Neuronal stem cell (in vitro differentiated cells): ENCODE measurements around the gene CENPA.
"Not testable (repeated sequence)": the region's sequence is repeated elsewhere in the genome, so short reads cannot be mapped to it uniquely, and the experiment has no call there.

Experiments
- DNase-seq: peaks from one replicate; pipeline ENCODE4 v3.0.0-alpha.2; 2013; ENCODE audit warnings: low spot score
- H2AFZ ChIP-seq: one replicate; pipeline ENCODE4 v1.6.1; 2013; ENCODE audit warnings: mild to moderate bottlenecking, low read length, inconsistent platforms
- H2AK5ac ChIP-seq: 2 replicates; pipeline ENCODE4 v1.6.1; 2013; ENCODE audit warnings: low read depth, mild to moderate bottlenecking, inconsistent platforms, low read length, moderate library complexity, mixed read lengths
- H2BK120ac ChIP-seq: 2 replicates; pipeline ENCODE4 v1.6.1; 2013; ENCODE audit warnings: low read depth, mild to moderate bottlenecking, inconsistent platforms, low read length, moderate library complexity, mixed read lengths
- H2BK12ac ChIP-seq: one replicate; pipeline ENCODE4 v1.6.1; 2013; ENCODE audit warnings: low read length, inconsistent platforms
- H2BK15ac ChIP-seq: 2 replicates; pipeline ENCODE4 v1.6.1; 2013; ENCODE audit warnings: mild to moderate bottlenecking, low read length, inconsistent platforms, mixed read lengths
- H2BK5ac ChIP-seq: one replicate; pipeline ENCODE4 v1.6.1; 2013; ENCODE audit warnings: inconsistent platforms, mild to moderate bottlenecking, low read length, moderate library complexity
- H3K14ac ChIP-seq: one replicate; pipeline ENCODE4 v1.6.1; 2013; ENCODE audit warnings: low read length, inconsistent platforms
- H3K18ac ChIP-seq: 2 replicates; pipeline ENCODE4 v1.6.1; 2013; ENCODE audit warnings: low read length, inconsistent platforms
- H3K23ac ChIP-seq: 2 replicates; pipeline ENCODE4 v1.6.1; 2013; ENCODE audit warnings: low read depth, mild to moderate bottlenecking, mixed read lengths, low read length, inconsistent platforms; ENCODE audit not compliant: poor library complexity
- H3K27ac ChIP-seq: replicated peaks from 3 replicates; pipeline ENCODE4 v1.5.1; 2013; ENCODE audit warnings: low read length, inconsistent platforms
- H3K27me3 ChIP-seq, 3 experiments: 2 replicates each; pipeline ENCODE4 v1.6.1; 2013; ENCODE audit warnings: low read length in 3 of 3, mild to moderate bottlenecking in 2 of 3, inconsistent platforms in 1 of 3, low read depth in 1 of 3, mixed read lengths in 1 of 3, moderate library complexity in 1 of 3; ENCODE audit not compliant: control insufficient read depth in 3 of 3, insufficient read depth in 3 of 3
- H3K36me3 ChIP-seq, 2 donors: replicated peaks in 1 of 2; 2 replicates each; pipeline ENCODE4 v1.6.1; 2013; ENCODE audit warnings: low read length in 2 of 2; ENCODE audit not compliant: control insufficient read depth in 2 of 2, insufficient read depth in 2 of 2
- H3K4ac ChIP-seq: 2 replicates; pipeline ENCODE4 v1.6.1; 2013; ENCODE audit warnings: inconsistent platforms, mild to moderate bottlenecking, low read length, moderate library complexity
- H3K4me1 ChIP-seq, 2 donors: 1 replicate in 1 of 2; 2 replicates in 1 of 2; pipeline ENCODE4 v1.6.1; 2013; ENCODE audit warnings: low read length in 2 of 2, low read depth in 1 of 2; ENCODE audit not compliant: control insufficient read depth in 2 of 2, insufficient read depth in 1 of 2
- H3K4me2 ChIP-seq: one replicate; pipeline ENCODE4 v1.6.1; 2013; ENCODE audit warnings: mild to moderate bottlenecking, low read length, inconsistent platforms; ENCODE audit not compliant: insufficient read depth, poor library complexity, severe bottlenecking
- H3K4me3 ChIP-seq, 2 donors: 2 replicates each; pipeline ENCODE4 v1.5.1; 2013; ENCODE audit warnings: low read length in 2 of 2, mild to moderate bottlenecking in 2 of 2, inconsistent platforms in 1 of 2, moderate library complexity in 1 of 2
- H3K79me1 ChIP-seq: one replicate; pipeline ENCODE4 v1.6.1; 2013; ENCODE audit warnings: low read depth, mild to moderate bottlenecking, inconsistent platforms, low read length, moderate library complexity
- H3K9ac ChIP-seq: one replicate; pipeline ENCODE4 v1.6.1; 2013; ENCODE audit warnings: mild to moderate bottlenecking, low read depth, low read length, inconsistent platforms; ENCODE audit not compliant: poor library complexity
- H3K9me3 ChIP-seq, 2 donors: replicated peaks in 1 of 2; 2 replicates each; pipeline versions ENCODE3 to v1.6.1; 2013; ENCODE audit warnings: low read length in 2 of 2, mild to moderate bottlenecking in 2 of 2, inconsistent platforms in 1 of 2, low read depth in 1 of 2, mixed read lengths in 1 of 2, moderate library complexity in 1 of 2; ENCODE audit not compliant: control insufficient read depth in 2 of 2, insufficient read depth in 1 of 2
- H4K8ac ChIP-seq: one replicate; pipeline ENCODE4 v1.6.1; 2013; ENCODE audit warnings: low read depth, mild to moderate bottlenecking, inconsistent platforms, low read length, moderate library complexity
- H4K91ac ChIP-seq: one replicate; pipeline ENCODE4 v1.6.1; 2013; ENCODE audit warnings: low read length, low read depth, mild to moderate bottlenecking, inconsistent platforms; ENCODE audit not compliant: poor library complexity
- WGBS, 2 donors: extraction: QIAGEN DNeasy Blood & Tissue Kit; methylation state at CpG; one replicate each; pipeline ENCODE4 v1.1.7; 2013; ENCODE audit warnings: missing lambda C conversion rate in 2 of 2, mixed read lengths in 1 of 2; ENCODE audit not compliant: insufficient read length in 2 of 2, insufficient replicate concordance in 1 of 2; ENCODE audit errors: extremely low coverage in 2 of 2; 5-methylcytosine and 5-hydroxymethylcytosine counted together

The CENPA gene

GRCh38 chr2:26792720-26793119 lies 6.9 kb downstream of the CENPA start:
- no CpG with 5 or more reads among the region's 3 CpGs for WGBS, 2 donors

GRCh38 chr2:26793518-26793917 lies 7.7 kb downstream of the CENPA start:
- H3K36me3 ChIP-seq, result peaks cover 27 to 91% of the 10 kb centered on the region in 2 donors

More at GRCh38 chr2:26792720-26793119, 6.9 kb downstream of the CENPA start:
- Histone ChIP-seq H3K79me1 (peaks cover 10% of the 10 kb centered on the region), H2BK5ac (no peak overlapping the region), H3K9me3 (peaks cover 13 to 42% of the 10 kb centered on the region in 2 donors), H3K9ac (no peak overlapping the region), H2BK15ac (no peak overlapping the region), H2AK5ac (no peak overlapping the region), H2BK12ac (no peak overlapping the region), H3K36me3 (peaks cover 30 to 93% of the 10 kb centered on the region in 2 donors), H3K27me3 (no peaks in the 10 kb centered on the region), H4K8ac (no peak overlapping the region), H3K27ac (peak overlapping the region; percentile 57), H3K18ac (no peak overlapping the region), H3K4me2 (no peak overlapping the region), H2BK120ac (no peak overlapping the region), H3K4me3 (no peak overlapping the region), H3K4me1 (peaks cover 4 to 14% of the 10 kb centered on the region in 2 donors), H4K91ac (no peak overlapping the region), H3K23ac (no peak overlapping the region), H2AFZ (no peak overlapping the region), H3K14ac (no peak overlapping the region), H3K4ac (no peak overlapping the region)
- no peak for DNase-seq

GRCh38 chr2:26795135-26795534 lies 9.3 kb downstream of the CENPA start:
- not testable (repeated sequence) for H2AFZ ChIP-seq, H3K18ac ChIP-seq, H3K4me3 ChIP-seq, H3K27me3 ChIP-seq, H3K4me1 ChIP-seq, H2AK5ac ChIP-seq, H4K8ac ChIP-seq, H2BK12ac ChIP-seq, H3K9ac ChIP-seq, H3K23ac ChIP-seq, H2BK5ac ChIP-seq, H3K79me1 ChIP-seq, H4K91ac ChIP-seq, H3K4me2 ChIP-seq, H2BK120ac ChIP-seq, DNase-seq, H2BK15ac ChIP-seq, H3K4ac ChIP-seq, H3K14ac ChIP-seq
- peaks cover 6 to 19% of the 10 kb centered on the region in 2 donors for H3K9me3 ChIP-seq
- H3K36me3 ChIP-seq, result peaks cover 19 to 90% of the 10 kb centered on the region in 2 donors
- no CpG with 5 or more reads among the region's 17 CpGs for WGBS, 2 donors
- H3K27ac ChIP-seq, result peak overlapping the region; percentile 20

More at GRCh38 chr2:26793518-26793917, 7.7 kb downstream of the CENPA start:
- Histone ChIP-seq H3K4ac (no peak overlapping the region), H4K91ac (no peak overlapping the region), H3K14ac (no peak overlapping the region), H2BK120ac (no peak overlapping the region), H2BK5ac (no peak overlapping the region), H3K27ac (no peak overlapping the region), H2BK12ac (no peak overlapping the region), H3K4me1 (peaks cover 3 to 11% of the 10 kb centered on the region in 2 donors), H2AFZ (no peak overlapping the region), H4K8ac (no peak overlapping the region), H3K18ac (no peak overlapping the region), H3K27me3 (no peaks in the 10 kb centered on the region), H2AK5ac (no peak overlapping the region), H3K79me1 (peaks cover 10% of the 10 kb centered on the region), H3K23ac (no peak overlapping the region), H2BK15ac (no peak overlapping the region), H3K9me3 (peaks cover 11 to 34% of the 10 kb centered on the region in 2 donors), H3K4me3 (no peak overlapping the region), H3K4me2 (no peak overlapping the region), H3K9ac (no peak overlapping the region)
- no peak for DNase-seq
- WGBS, 2 donors, result no CpG with 5 or more reads among the region's 3 CpGs

- no peak overlapping the region for H3K4me3 ChIP-seq
- H2BK15ac ChIP-seq, result no peak overlapping the region
- no peak for DNase-seq
- no peak overlapping the region for H3K4ac ChIP-seq
- no peak overlapping the region for H3K4me2 ChIP-seq
- no peaks in the 10 kb centered on the region for H3K27me3 ChIP-seq
- peaks cover 2% of the 10 kb centered on the region for H3K79me1 ChIP-seq
- H4K91ac ChIP-seq, result no peak overlapping the region
- no peaks in the 10 kb centered on the region for H3K4me1 ChIP-seq
- no peak overlapping the region for H2BK12ac ChIP-seq
- no peak overlapping the region for H4K8ac ChIP-seq
- no peak overlapping the region for H3K23ac ChIP-seq
- H3K9me3 ChIP-seq, result no peaks in the 10 kb centered on the region
- no peak overlapping the region for H3K27ac ChIP-seq
- no peak overlapping the region for H2BK5ac ChIP-seq
- no peak overlapping the region for H2BK120ac ChIP-seq
- WGBS, 2 donors, result no CpG with 5 or more reads among the region's 4 CpGs
- no peak overlapping the region for H3K14ac ChIP-seq
- no peak overlapping the region for H2AK5ac ChIP-seq
- no peak overlapping the region for H3K9ac ChIP-seq
- H3K36me3 ChIP-seq, result peaks cover 15 to 54% of the 10 kb centered on the region in 2 donors
- H3K18ac ChIP-seq, result no peak overlapping the region
- no peak overlapping the region for H2AFZ ChIP-seq
Measured at GRCh38 chr2:26801328-26801727, 15.5 kb downstream of the CENPA start.
